HG02642 (cell line): ENCODE measurements around the gene ART1.

Experiments
- ATAC-seq: cut with Tn5 transposase; IDR thresholded peaks from one replicate; pipeline ENCODE4 v1.9.1; 2021; ENCODE audit warnings: mild to moderate bottlenecking; ENCODE audit not compliant: unreplicated experiment, poor library complexity

ART1 gene

GRCh38 chr11:3662856-3663255, 17.9 kb downstream of the ART1 start:
- no peak for ATAC-seq

GRCh38 chr11:3664032-3664630, 19.2 kb downstream of the ART1 start:
- ATAC-seq: no peak

- ATAC-seq: no peak
These were observed 20.6 kb downstream of the ART1 start for GRCh38 chr11:3665336-3666022.

- no peak for ATAC-seq
These were observed 21.1 kb downstream of the ART1 start for GRCh38 chr11:3666023-3666530.

- ATAC-seq: no peak
These were observed 22.5 kb downstream of the ART1 start for GRCh38 chr11:3667149-3668035.

- no peak for ATAC-seq
These were observed 24.2 kb downstream of the ART1 start for GRCh38 chr11:3669128-3669527.

GRCh38 chr11:3669742-3670183, 24.8 kb downstream of the ART1 start:
- no peak for ATAC-seq

GRCh38 chr11:3671334-3672254, 26.7 kb downstream of the ART1 start, which contains the start of gene CHRNA10:
CHRNA10 (minus strand) TSS chr11:3671384; CDS start chr11:3671312, 72 bp downstream.
- ATAC-seq: no peak

GRCh38 chr11:3674189-3674588, 29.3 kb downstream of the ART1 start:
- ATAC-seq: no peak

- ATAC-seq: no peak
These were observed 31.0 kb downstream of the ART1 start for GRCh38 chr11:3675971-3676370.

- ATAC-seq: no peak
These were observed 34.1 kb downstream of the ART1 start for GRCh38 chr11:3679077-3679476.

- no peak for ATAC-seq
These were observed 38.1 kb downstream of the ART1 start for GRCh38 chr11:3683039-3683438.

GRCh38 chr11:3684129-3684818, 39.3 kb downstream of the ART1 start:
- no peak for ATAC-seq

- ATAC-seq: no peak
These were observed 39.9 kb downstream of the ART1 start for GRCh38 chr11:3684819-3685172.

- ATAC-seq: no peak
These were observed 41.0 kb downstream of the ART1 start for GRCh38 chr11:3685923-3686322.

- ATAC-seq: no peak
These were observed 41.8 kb downstream of the ART1 start for GRCh38 chr11:3686751-3687150.

GRCh38 chr11:3700410-3700809, 55.5 kb downstream of the ART1 start:
- ATAC-seq: no peak

- ATAC-seq: no peak
These were observed 56.0 kb downstream of the ART1 start for GRCh38 chr11:3700910-3701309.

GRCh38 chr11:3703383-3703782, 58.5 kb downstream of the ART1 start:
- no peak for ATAC-seq
